Skin of body (tissue), 2 donors: ENCODE results near the gene FCHSD2. TPM values are rescaled to one million over a fixed set of nuclear protein-coding genes. Genes with fewer than 3 reads are reported as not detected.
"Not testable (repeated sequence)": the region's sequence is repeated elsewhere in the genome, so short reads cannot be mapped to it uniquely, and the experiment has no call there.

Source experiments
- DNase-seq: peaks from one replicate; lab custom pipeline; 2025; lab: John Stamatoyannopoulos, UW
- total RNA-seq: library from RNA; depleted of rRNA; stranded (reverse); fragments of >200 nt; gene quantifications from one replicate; pipeline ENCODE4 v1.2.3, GENCODE V29; 2014

Gene FCHSD2
- total RNA-seq, 1 donor from 2014 or later: 18.7 TPM

GRCh38 chr11:72935700-72936099 is 206.4 kb downstream of the FCHSD2 start:
- DNase-seq: no peak

GRCh38 chr11:72932132-72932570 is 210.0 kb downstream of the FCHSD2 start:
- no peak for DNase-seq

GRCh38 chr11:72930008-72930407 is 212.1 kb downstream of the FCHSD2 start:
- no peak for DNase-seq

- no peak for DNase-seq
These were observed 212.9 kb downstream of the FCHSD2 start for GRCh38 chr11:72929256-72929655.

- DNase-seq: no peak
These were observed 214.7 kb downstream of the FCHSD2 start for GRCh38 chr11:72927380-72927779.

GRCh38 chr11:72926076-72926475 is 216.0 kb downstream of the FCHSD2 start:
- no peak for DNase-seq

GRCh38 chr11:72925656-72926055 is 216.5 kb downstream of the FCHSD2 start:
- no peak for DNase-seq

GRCh38 chr11:72924568-72925190 is 217.4 kb downstream of the FCHSD2 start:
- peak; percentile 12 for DNase-seq

- DNase-seq: no peak
These were observed 220.9 kb downstream of the FCHSD2 start for GRCh38 chr11:72921028-72921716.

GRCh38 chr11:72920001-72920400 is 222.1 kb downstream of the FCHSD2 start:
- no peak for DNase-seq

GRCh38 chr11:72918851-72919250 is 223.3 kb downstream of the FCHSD2 start:
- no peak for DNase-seq

GRCh38 chr11:72912253-72912652 is 229.9 kb downstream of the FCHSD2 start:
- no peak for DNase-seq

GRCh38 chr11:72909558-72910388 is 232.3 kb downstream of the FCHSD2 start:
- not testable (repeated sequence) for DNase-seq

GRCh38 chr11:72908032-72908676 is 234.0 kb downstream of the FCHSD2 start:
- DNase-seq: no peak

- DNase-seq: no peak
These were observed 238.1 kb downstream of the FCHSD2 start for GRCh38 chr11:72904016-72904415.

GRCh38 chr11:72901374-72901773 is 240.7 kb downstream of the FCHSD2 start:
- no peak for DNase-seq

GRCh38 chr11:72900013-72900412 is 242.1 kb downstream of the FCHSD2 start:
- DNase-seq: no peak

- no peak for DNase-seq
These were observed 242.9 kb downstream of the FCHSD2 start for GRCh38 chr11:72899238-72899637.

- no peak for DNase-seq
These were observed 244.6 kb downstream of the FCHSD2 start for GRCh38 chr11:72897506-72897905.

GRCh38 chr11:72896431-72896830 is 245.7 kb downstream of the FCHSD2 start:
- no peak for DNase-seq

- no peak for DNase-seq
These were observed 251.2 kb downstream of the FCHSD2 start for GRCh38 chr11:72890881-72891280.

GRCh38 chr11:72886619-72887018 is 255.5 kb downstream of the FCHSD2 start:
- no peak for DNase-seq
